Upper lobe of left lung (tissue), 4 donors: ENCODE results near the gene LTBP2.

ENCODE experiments used
- EP300 ChIP-seq, 4 donors: sonication (generic); formaldehyde crosslinking; IDR thresholded peaks; one replicate each; pipeline ENCODE4 v1.5.1; 2017; ENCODE audit warnings: antibody characterized with exemption in 4 of 4, control low read depth in 2 of 4
- POLR2A ChIP-seq, 4 donors: fragments of 450-650 bp; IDR thresholded peaks; one replicate each; pipeline ENCODE4 v1.5.1; 2016 to 2017; ENCODE audit warnings: antibody characterized with exemption in 4 of 4, mild to moderate bottlenecking in 2 of 4
- POLR2AphosphoS5 ChIP-seq, 2 donors: sonication (generic); formaldehyde crosslinking; IDR thresholded peaks; one replicate each; pipeline ENCODE4 v1.5.1; 2017; ENCODE audit warnings: antibody characterized with exemption in 2 of 2
- TF ChIP-seq, protein P1 (sequence below), 6 experiments: fragments of 450-650 bp in 4 of 6; fragments of 200-600 bp in 2 of 6; sonication (generic) in 2 of 6; IDR thresholded peaks; one replicate each; pipeline ENCODE4 v1.5.1; 2016 to 2019; ENCODE audit warnings: antibody characterized with exemption in 6 of 6

DNA sequence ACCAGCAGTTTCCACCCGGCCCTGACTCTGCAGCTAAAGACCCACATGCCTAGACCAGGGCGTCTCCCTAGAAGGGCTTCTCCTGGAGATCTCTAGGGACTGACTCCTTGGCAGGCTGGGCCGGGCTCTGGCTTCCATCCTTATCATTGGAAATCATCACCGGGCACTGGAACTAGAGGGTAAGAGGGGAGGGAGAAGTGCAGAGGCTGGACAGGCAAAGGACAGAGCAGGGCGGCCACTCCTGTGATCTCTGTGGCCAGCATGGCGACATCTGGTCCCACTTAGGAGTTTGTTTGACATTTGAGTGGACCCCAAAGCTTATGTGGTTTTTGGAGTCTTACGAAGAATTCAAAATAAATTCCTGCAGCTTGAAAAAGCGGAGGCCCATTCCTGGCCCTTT, 7.1 kb downstream of the LTBP2 start:
- no peak for TF ChIP-seq POLR2A (IDR thresholded peaks at IDR 0.05)
- TF ChIP-seq, protein P1, sequence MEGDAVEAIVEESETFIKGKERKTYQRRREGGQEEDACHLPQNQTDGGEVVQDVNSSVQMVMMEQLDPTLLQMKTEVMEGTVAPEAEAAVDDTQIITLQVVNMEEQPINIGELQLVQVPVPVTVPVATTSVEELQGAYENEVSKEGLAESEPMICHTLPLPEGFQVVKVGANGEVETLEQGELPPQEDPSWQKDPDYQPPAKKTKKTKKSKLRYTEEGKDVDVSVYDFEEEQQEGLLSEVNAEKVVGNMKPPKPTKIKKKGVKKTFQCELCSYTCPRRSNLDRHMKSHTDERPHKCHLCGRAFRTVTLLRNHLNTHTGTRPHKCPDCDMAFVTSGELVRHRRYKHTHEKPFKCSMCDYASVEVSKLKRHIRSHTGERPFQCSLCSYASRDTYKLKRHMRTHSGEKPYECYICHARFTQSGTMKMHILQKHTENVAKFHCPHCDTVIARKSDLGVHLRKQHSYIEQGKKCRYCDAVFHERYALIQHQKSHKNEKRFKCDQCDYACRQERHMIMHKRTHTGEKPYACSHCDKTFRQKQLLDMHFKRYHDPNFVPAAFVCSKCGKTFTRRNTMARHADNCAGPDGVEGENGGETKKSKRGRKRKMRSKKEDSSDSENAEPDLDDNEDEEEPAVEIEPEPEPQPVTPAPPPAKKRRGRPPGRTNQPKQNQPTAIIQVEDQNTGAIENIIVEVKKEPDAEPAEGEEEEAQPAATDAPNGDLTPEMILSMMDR (IDR thresholded peaks at IDR 0.05), result no peak
- TF ChIP-seq EP300 (IDR thresholded peaks at IDR 0.05), result no peak
- no peak for TF ChIP-seq POLR2AphosphoS5 (IDR thresholded peaks at IDR 0.05)
